CD4-positive, alpha-beta T cell treated with Interleukin-15 for 4 hours (primary cell): ENCODE data around the gene RALGAPB.
"Not testable (repeated sequence)": the region's sequence is repeated elsewhere in the genome, so short reads cannot be mapped to it uniquely, and the experiment has no call there.

Experiments
- DNase-seq: peaks from one replicate; pipeline ENCODE4 v3.0.0-alpha.2; 2020; ENCODE audit warnings: low spot score

The RALGAPB gene

GRCh38 chr20:38497246-38497935 is 24.7 kb downstream of the RALGAPB start:
- DNase-seq, result no peak

- DNase-seq, result no peak
Observed at GRCh38 chr20:38498909-38499308, 26.3 kb downstream of the RALGAPB start.

GRCh38 chr20:38499366-38499765 is 26.7 kb downstream of the RALGAPB start:
- DNase-seq, result no peak

- DNase-seq, result no peak
Observed at GRCh38 chr20:38501858-38502436, 29.3 kb downstream of the RALGAPB start.

GRCh38 chr20:38504368-38505090 is 31.9 kb downstream of the RALGAPB start:
- no peak for DNase-seq

- DNase-seq, result no peak
Observed at GRCh38 chr20:38505091-38505455, 32.4 kb downstream of the RALGAPB start.

GRCh38 chr20:38511726-38512125 is 39.1 kb downstream of the RALGAPB start:
- not testable (repeated sequence) for DNase-seq

- DNase-seq, result no peak
Observed at GRCh38 chr20:38514185-38514584, 41.5 kb downstream of the RALGAPB start.

GRCh38 chr20:38514947-38515346 is 42.3 kb downstream of the RALGAPB start:
- DNase-seq, result no peak

GRCh38 chr20:38515631-38516030 is 43.0 kb downstream of the RALGAPB start:
- no peak for DNase-seq

- DNase-seq, result no peak
Observed at GRCh38 chr20:38519426-38519825, 46.8 kb downstream of the RALGAPB start.

GRCh38 chr20:38520261-38520660 is 47.6 kb downstream of the RALGAPB start:
- DNase-seq, result no peak

- no peak for DNase-seq
Observed at GRCh38 chr20:38523697-38524096, 51.1 kb downstream of the RALGAPB start.

GRCh38 chr20:38528167-38528566 is 55.5 kb downstream of the RALGAPB start:
- no peak for DNase-seq

GRCh38 chr20:38531021-38531420 is 58.4 kb downstream of the RALGAPB start:
- DNase-seq, result no peak

- no peak for DNase-seq
Observed at GRCh38 chr20:38534756-38535155, 62.1 kb downstream of the RALGAPB start.

GRCh38 chr20:38536310-38536709 is 63.7 kb downstream of the RALGAPB start:
- DNase-seq, result no peak

GRCh38 chr20:38537176-38537575 is 64.5 kb downstream of the RALGAPB start:
- no peak for DNase-seq

GRCh38 chr20:38538789-38539188 is 66.1 kb downstream of the RALGAPB start:
- no peak for DNase-seq

GRCh38 chr20:38543014-38543906 is 70.6 kb downstream of the RALGAPB start:
- no peak for DNase-seq

GRCh38 chr20:38545771-38546170 is 73.1 kb downstream of the RALGAPB start:
- no peak for DNase-seq
